GM12801 (cell line): ENCODE data around the gene SMIM30.

Source experiments
- TF ChIP-seq, protein P1 (sequence below): IDR thresholded peaks from one replicate; pipeline ENCODE4 v1.5.1; 2011; ENCODE audit warnings: control low read depth; ENCODE audit not compliant: insufficient read length; ENCODE audit errors: extremely low read depth

SMIM30 gene

GRCh38 chr7:113142385-113143119, 24.2 kb upstream of the SMIM30 start:
- TF ChIP-seq, protein P1, sequence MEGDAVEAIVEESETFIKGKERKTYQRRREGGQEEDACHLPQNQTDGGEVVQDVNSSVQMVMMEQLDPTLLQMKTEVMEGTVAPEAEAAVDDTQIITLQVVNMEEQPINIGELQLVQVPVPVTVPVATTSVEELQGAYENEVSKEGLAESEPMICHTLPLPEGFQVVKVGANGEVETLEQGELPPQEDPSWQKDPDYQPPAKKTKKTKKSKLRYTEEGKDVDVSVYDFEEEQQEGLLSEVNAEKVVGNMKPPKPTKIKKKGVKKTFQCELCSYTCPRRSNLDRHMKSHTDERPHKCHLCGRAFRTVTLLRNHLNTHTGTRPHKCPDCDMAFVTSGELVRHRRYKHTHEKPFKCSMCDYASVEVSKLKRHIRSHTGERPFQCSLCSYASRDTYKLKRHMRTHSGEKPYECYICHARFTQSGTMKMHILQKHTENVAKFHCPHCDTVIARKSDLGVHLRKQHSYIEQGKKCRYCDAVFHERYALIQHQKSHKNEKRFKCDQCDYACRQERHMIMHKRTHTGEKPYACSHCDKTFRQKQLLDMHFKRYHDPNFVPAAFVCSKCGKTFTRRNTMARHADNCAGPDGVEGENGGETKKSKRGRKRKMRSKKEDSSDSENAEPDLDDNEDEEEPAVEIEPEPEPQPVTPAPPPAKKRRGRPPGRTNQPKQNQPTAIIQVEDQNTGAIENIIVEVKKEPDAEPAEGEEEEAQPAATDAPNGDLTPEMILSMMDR: no peak

GRCh38 chr7:113141803-113142202, 23.4 kb upstream of the SMIM30 start:
- TF ChIP-seq, protein P1: no peak

GRCh38 chr7:113140956-113141355, 22.6 kb upstream of the SMIM30 start:
- TF ChIP-seq, protein P1: no peak

- TF ChIP-seq, protein P1: no peak
These were observed 18.9 kb upstream of the SMIM30 start for GRCh38 chr7:113137241-113137640.

DNA sequence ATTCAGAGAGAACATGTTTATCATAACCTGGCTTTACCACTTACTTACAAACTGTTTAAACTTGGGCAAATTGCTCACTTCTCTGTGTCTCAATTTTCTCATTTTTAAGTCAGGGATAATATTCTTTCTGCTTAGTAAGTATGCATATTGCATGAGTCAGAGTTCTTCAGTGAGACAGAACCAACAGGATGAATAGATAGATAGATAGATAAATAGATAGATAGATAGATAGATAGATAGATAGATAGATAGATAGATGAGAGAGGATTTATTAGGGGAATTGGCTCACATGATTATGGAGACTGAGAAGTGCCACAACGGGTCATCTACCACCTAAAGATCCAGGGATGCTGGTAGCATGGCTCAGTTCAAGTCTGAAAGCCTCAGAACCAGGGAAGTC, 15.7 kb upstream of the SMIM30 start:
- TF ChIP-seq, protein P1: no peak

DNA sequence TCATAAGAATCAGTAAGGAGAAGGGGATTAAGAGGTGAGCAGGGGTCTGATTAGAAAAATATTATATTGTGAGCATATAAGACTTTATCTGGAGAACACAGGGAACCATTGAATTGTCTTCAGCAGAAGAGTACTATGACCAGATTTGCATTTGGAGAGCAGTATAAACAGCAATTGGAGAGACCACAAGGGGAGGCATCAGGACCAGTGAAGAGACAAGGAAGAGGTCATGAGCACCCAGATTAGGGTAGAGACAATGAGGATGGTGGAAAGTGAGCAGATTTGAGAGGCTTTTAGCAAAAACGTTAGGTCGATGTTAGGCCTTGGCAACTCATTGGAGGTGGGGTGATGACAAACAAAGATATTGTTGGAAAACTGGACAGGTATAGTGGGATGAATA, 13.0 kb upstream of the SMIM30 start:
- TF ChIP-seq, protein P1: no peak

DNA sequence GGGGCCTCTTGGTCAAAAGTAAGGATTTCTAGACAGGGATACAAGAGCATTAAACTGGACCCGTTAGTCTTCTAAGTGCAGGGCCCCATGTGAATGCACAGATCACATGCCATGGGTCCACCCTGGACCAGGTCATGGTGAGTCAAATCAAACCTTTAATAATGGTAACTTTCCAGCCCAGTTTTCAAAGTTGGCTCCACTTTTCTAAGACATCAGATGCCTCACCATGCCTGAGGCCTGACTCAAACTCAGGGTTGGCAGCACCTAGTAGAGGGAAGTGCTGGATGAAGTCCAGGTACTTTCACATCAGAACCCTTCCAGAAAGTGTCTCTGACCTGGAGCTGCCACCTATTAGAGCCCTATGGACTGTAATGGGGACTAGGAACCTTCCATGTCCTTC, 9.7 kb upstream of the SMIM30 start:
- TF ChIP-seq, protein P1: no peak
